Measurements from ENCODE around the gene DNPEP. TPM values are rescaled to one million over a fixed set of nuclear protein-coding genes. Genes with fewer than 3 reads are reported as not detected.

DNPEP gene
- total and polyA plus RNA-seq, 2 donors (not counting 3 experiments of a cell fraction or from before 2014, with no cell fraction given) = 40.4 to 77.5 TPM

GRCh38 chr2:219429958-219430606 is 42.4 kb upstream of the DNPEP start:
- no peaks in the 10 kb centered on the region for H3K9me3 ChIP-seq (replicated peaks; ENCODE audit: control insufficient read depth, insufficient read depth, low read length)
- no peak for FAIRE-seq
- dilution Hi-C loops (cut with MboI; ENCODE audit: extremely low pct_ligation_motif_present, low sequenced_read_pairs) = no loop called here
- no peak overlapping the region for H2AFZ ChIP-seq (ENCODE audit: low read depth, low read length)
- H3K9ac ChIP-seq (replicated peaks; ENCODE audit: extremely low read depth, insufficient read depth, low read length) = no peak overlapping the region
- H3K9me1 ChIP-seq (replicated peaks; ENCODE audit: control insufficient read depth, extremely low read depth, insufficient read depth, low read length) = no peaks in the 10 kb centered on the region
- no peaks in the 10 kb centered on the region for H3K79me2 ChIP-seq (ENCODE audit: control insufficient read depth, insufficient read depth, low read length)
- intact Hi-C loops (cut with micrococcal nuclease) = loop anchor here (1.0 to 2.0 kb wide), 2 partner anchors 12 to 27 kb away; partner anchors contain the start of gene DES
- TF ChIP-seq, protein P1, sequence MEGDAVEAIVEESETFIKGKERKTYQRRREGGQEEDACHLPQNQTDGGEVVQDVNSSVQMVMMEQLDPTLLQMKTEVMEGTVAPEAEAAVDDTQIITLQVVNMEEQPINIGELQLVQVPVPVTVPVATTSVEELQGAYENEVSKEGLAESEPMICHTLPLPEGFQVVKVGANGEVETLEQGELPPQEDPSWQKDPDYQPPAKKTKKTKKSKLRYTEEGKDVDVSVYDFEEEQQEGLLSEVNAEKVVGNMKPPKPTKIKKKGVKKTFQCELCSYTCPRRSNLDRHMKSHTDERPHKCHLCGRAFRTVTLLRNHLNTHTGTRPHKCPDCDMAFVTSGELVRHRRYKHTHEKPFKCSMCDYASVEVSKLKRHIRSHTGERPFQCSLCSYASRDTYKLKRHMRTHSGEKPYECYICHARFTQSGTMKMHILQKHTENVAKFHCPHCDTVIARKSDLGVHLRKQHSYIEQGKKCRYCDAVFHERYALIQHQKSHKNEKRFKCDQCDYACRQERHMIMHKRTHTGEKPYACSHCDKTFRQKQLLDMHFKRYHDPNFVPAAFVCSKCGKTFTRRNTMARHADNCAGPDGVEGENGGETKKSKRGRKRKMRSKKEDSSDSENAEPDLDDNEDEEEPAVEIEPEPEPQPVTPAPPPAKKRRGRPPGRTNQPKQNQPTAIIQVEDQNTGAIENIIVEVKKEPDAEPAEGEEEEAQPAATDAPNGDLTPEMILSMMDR (IDR thresholded peaks at IDR 0.05; ENCODE audit: extremely low read depth in 1 of 2, insufficient read depth in 1 of 2, low read depth in 1 of 2, low read length in 2 of 2) = no peak
- TF ChIP-seq POLR2A (IDR thresholded peaks at IDR 0.05; ENCODE audit: low read depth, low read length) = no peak
- no peak for TF ChIP-seq MYC (IDR thresholded peaks at IDR 0.05; ENCODE audit: low read depth, low read length)
- TF ChIP-seq, protein P2, sequence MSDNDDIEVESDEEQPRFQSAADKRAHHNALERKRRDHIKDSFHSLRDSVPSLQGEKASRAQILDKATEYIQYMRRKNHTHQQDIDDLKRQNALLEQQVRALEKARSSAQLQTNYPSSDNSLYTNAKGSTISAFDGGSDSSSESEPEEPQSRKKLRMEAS (IDR thresholded peaks at IDR 0.05; ENCODE audit: insufficient read depth, insufficient read length) = no peak
- no peak for TF ChIP-seq EZH2 (IDR thresholded peaks at IDR 0.05; ENCODE audit: borderline replicate concordance, low read depth, low read length, severe bottlenecking)
- TF ChIP-seq FOS (IDR thresholded peaks at IDR 0.05; ENCODE audit: borderline replicate concordance, insufficient read depth, low read length) = no peak
- no peak for TF ChIP-seq JUN (IDR thresholded peaks at IDR 0.05; ENCODE audit: borderline replicate concordance, insufficient read depth, insufficient read length, low read depth)
- TF ChIP-seq GATA2 (IDR thresholded peaks at IDR 0.05; ENCODE audit: insufficient read depth, insufficient read length, low read depth, low read length) = no peak
- no peak for TF ChIP-seq POLR2AphosphoS5 (IDR thresholded peaks at IDR 0.05; ENCODE audit: insufficient read depth, low read depth, low read length)
- H3K4me1 ChIP-seq (ENCODE audit: control insufficient read depth, extremely low read depth, insufficient read depth, low read length) = no peaks in the 10 kb centered on the region
- peaks cover 8 to 12% of the 10 kb centered on the region in 2 experiments for H3K27me3 ChIP-seq (ENCODE audit: control insufficient read depth in 2 of 2, insufficient read depth in 2 of 2, low read length in 2 of 2)
- BruUV-seq (replicated peaks) = no TSS peak
- no peak overlapping the region for H3K4me2 ChIP-seq (ENCODE audit: insufficient read depth, low read length)
- ChIA-PET POLR2A (no interaction called here), CTCF (interaction anchor here (0.9 to 1.6 kb wide), 6 partner anchors 28 to 213 kb away, joined by 3 to 25 read pairs (median 5); a partner anchor contains a TSS)
- H4K20me1 ChIP-seq (replicated peaks; ENCODE audit: control insufficient read depth, extremely low read depth, insufficient read depth, low read length) = no peaks in the 10 kb centered on the region
- DNase-seq (ENCODE audit: low read depth, low spot score) = no peak
- no peaks in the 10 kb centered on the region for H3K36me3 ChIP-seq (ENCODE audit: control insufficient read depth in 2 of 2, extremely low read depth in 1 of 2, insufficient read depth in 2 of 2, low read length in 2 of 2)
- no peak overlapping the region for H3K27ac ChIP-seq (ENCODE audit: insufficient read depth, low read depth, low read length)
- no peak overlapping the region for H3K4me3 ChIP-seq (replicated peaks in 1 of 3; ENCODE audit: insufficient read depth in 1 of 3, low read depth in 1 of 3, low read length in 3 of 3)
